ENCODE results near the gene MIDN.

Gene MIDN

DNA sequence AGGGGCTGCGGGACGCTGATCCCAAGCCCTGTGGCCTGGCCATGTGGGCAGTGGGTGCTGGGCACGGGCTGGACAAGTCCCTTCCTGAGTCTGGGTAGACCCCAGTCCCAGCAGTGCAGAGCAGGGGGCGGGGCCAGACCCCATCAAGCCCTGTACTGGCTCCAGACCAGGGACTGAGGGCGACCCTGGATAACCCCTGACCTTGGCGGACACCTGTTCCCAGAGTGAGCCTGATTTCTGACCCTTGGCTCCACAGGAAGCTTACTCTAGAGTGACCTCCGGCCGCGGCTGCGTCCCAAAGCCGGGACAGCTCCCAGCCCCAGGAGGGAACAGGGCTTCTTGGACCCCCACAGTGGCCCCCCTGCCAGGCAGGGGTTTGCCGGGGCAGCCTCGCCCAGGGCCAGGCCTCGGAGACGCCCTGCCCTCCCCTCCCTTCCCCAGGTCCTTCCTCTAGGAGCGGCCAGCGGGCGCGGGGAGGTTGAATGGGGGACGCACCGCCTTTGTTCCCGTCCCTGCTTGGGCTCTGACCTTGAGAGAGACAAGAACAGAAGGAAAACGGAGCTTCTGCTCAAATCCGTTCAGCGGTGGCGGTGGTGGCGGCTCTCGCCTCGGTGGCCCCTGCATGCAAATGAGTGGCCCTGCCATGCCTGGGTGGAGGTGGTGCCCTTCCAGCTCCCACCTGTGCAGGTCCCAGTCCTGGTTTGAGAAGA is 35.0 kb downstream of the MIDN start:
- DNase-seq, result no peak

GRCh38 chr19:1283917-1284292 is 35.5 kb downstream of the MIDN start:
- DNase-seq, result no peak

DNA sequence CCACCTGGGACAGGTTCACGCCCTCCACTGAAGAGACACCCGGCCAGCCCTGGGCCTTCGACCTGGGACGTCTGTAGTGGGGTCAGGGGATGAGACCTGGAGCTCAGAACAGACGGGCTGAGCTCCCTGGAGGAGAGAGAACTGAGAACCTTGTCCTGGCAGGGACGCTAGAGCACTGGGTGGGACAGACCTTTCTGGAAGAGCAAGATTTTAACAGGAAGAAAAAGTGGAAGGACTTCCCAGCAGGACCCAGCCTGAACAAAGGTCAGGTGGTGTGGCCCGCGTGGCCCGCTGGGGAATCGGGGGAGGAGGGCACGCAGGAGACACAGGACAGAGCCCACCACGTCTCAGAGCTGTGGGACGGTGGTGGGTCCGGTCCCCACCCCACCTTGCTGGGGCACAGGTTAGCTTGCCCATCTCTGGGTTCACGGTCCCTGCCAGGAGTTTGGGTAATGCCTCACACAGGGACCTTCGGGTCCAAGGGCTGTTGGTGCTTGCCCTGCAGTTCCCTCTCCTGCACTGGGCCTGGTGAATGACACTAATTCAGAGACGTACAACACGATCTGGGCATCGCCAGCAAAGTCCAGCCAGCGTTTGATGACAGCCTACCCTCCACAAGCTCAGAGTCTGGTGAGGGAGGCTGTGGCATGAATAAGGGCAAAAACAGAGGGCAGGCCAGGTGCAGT is 36.1 kb downstream of the MIDN start:
- no peak for DNase-seq

- DNase-seq, result no peak
These were observed 36.8 kb downstream of the MIDN start for GRCh38 chr19:1284979-1285736.

GRCh38 chr19:1285737-1286360 is 37.5 kb downstream of the MIDN start, which contains the start of gene EFNA2:
Gene EFNA2 (plus strand): TSS chr19:1285873. CDS start chr19:1286169, 296 bp downstream.
- no peak for DNase-seq

DNA sequence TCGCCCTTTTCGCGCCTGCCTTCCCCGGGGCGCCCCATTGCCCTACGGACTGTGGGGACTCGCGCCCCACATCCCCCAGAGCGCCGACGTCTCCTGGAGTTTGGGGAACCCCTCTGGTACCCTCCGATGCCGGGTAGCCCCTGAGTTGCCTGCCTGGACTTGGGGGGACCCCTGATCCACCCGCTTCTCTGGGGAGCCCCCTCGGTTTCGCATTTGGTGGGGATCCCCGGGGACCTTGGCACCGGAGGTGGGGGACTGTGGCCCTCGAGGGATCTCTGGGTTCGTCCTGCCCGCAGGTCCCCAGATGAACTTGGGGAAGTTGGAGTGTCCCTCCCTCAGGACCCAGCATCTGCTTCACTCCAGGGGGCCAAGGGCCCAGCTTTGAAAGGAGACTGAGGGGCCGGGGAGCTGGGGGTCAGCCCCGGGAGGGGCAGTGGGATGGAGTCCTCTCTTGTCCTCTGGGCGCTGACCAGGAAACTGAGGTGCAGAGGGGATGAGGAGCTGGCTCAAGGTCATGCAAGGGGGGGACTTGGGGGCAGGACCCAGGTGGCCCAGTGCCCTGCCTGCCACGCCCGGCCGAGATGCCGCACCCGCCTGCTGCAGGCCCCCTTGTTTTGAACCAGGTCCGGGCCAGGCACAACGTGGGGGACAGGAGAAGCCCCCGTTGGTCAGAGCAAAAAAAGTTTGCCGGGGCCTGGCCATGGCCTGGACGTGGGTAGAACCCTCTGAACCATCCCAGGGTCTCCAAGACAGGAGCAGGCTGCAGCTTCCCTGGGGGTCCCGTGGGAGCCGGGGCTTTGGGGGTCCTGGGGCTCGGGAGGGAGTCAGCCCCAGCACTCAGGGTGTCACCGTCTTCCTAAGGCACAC is 38.3 kb downstream of the MIDN start:
- DNase-seq, result no peak

- no peak for DNase-seq
These were observed 39.2 kb downstream of the MIDN start for GRCh38 chr19:1287354-1288225.

GRCh38 chr19:1288226-1288612 is 39.8 kb downstream of the MIDN start:
- DNase-seq, result no peak

GRCh38 chr19:1288833-1289685 is 40.7 kb downstream of the MIDN start:
- no peak for DNase-seq

DNA sequence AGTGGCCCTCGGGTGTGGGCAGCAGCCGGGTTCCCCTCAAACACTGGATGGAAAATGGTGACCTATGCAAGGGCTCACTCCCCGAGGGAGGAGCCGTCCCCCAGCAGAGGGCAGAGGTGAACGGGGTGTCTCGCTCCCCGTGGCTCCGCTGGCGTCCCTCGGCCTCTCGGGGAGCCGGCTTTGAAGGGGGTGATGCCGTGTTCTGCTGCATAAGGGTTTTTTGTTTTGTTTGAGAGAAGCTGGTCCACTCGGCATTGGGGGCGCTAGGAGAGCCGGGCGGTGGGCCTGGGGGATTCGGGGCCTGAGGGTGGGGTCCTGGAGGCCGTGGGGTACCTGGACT is 41.3 kb downstream of the MIDN start:
- DNase-seq, result no peak

GRCh38 chr19:1290196-1290702 is 41.9 kb downstream of the MIDN start:
- no peak for DNase-seq

DNA sequence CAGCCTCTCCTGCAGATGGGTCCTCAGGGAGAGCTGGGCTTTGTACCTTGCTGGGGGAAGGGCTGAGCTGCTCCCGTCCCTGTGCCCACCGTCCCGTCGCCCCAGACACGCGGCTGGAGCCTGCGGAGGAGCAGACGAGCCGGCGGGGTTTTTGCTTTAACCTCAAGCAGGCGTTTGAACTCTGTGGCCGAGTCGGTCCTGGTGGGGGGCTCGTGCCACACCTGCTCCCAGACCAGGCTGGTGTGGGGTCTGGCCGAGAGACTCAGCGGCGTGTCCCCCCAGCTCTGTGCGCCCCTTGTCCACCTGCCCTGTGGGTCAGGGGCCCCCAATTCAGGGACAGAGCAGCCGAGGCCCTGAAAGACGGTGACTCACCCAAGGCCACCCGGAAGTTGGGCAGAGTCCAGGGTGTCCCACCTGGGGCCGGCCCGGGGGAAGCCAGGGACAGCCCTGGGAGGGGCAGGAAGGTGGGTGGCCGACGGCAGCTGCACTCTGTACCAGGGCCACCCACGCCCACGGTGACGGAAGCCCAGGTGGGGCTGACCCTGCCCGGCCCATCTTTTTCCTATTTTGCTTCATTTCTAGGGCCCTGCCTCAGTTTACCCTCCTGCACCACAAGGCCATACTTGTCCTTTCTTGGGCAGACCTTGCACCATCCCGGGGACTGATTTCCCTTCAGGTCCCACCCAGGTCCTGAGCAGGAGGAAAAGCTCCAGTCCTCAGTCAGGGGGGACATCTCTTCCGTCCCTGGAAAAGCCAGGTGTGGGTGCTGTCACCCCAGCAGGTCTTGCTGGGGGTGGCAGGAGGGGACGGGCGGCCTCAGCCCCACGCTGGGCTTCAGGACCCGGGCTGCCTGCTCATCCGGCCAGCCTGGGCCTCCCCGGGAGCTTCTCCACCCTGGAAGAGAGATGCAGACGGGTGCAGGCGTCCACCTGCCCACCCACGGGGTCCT is 42.6 kb downstream of the MIDN start:
- DNase-seq, result no peak

DNA sequence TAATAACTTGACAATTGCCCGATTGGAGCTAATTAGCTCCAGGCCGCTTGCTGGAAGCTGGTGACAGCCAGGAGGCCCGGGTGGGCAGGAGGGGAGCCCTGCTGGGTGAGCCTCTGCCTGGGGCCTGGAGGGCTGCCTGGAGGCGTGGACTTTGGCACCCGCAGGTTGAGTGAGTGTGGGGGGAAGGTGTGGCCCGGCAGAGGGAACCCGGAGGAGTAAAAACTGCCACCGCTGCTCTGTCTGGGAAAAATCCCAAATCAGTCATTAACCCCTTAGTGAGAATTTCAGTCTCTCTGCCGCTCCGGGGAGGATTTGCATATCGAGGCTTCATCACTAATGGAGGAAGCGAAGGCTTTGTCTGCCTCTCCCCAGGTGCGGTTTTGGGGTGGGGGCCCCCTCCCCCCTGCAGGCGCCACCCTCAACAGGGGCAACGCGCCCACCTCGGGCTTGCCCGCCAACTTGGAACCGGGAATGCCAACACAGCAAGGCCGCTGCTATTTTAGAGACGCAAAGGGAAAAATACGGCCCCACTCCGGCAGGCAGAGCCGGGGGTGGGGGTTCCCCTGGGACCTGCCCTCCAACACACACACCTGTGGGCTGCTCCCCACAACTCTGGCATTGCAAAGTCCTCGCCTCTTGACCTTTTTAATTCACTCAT is 43.5 kb downstream of the MIDN start:
- DNase-seq, result no peak

DNA sequence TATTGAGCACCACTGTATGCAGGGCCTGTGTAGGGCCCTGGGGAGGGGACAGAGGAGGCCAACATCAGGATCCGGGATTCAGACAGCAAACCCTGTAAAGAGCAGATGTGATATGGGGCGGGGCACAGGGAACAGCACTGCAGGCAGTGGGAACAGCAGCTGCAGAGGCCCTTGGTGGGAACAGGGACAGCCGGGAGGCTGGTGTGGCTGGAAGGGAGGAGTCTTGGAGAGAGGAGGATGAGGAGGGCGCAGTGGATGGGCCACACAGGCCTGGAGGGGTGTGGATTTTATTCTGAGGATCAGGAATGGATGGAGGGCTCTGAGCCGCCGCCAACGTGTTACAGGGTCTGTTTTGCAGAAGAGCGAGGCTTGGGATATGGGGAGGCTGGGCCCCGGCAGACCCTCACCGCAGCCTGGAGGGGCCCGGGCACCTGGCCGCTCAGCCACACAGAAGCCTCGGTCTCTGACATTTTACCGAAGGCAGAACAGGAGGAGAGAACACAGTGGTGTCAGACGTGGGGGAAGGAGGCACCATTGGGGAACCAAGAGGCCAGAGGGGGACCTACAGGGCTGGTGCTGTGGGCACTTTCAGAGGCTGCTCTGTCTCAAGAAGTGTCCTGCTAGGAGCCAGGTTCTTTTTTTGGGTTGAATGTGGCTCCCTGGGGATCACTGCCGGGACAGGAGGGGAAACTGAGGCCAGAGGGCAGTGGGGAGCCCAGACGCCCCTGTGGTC is 44.2 kb downstream of the MIDN start:
- no peak for DNase-seq

GRCh38 chr19:1293782-1294604 is 45.6 kb downstream of the MIDN start:
- no peak for DNase-seq

- DNase-seq, result no peak
These were observed 46.3 kb downstream of the MIDN start for GRCh38 chr19:1294688-1295087.
